PC-9 (cell line): ENCODE data around the gene SPEG. TPM values are rescaled to one million over a fixed set of nuclear protein-coding genes. Genes with fewer than 3 reads are reported as not detected.

Source experiments
- BruUV-seq: library from RNA; stranded (reverse); fragments of 400-500 nt; replicated peaks from 2 replicates; lab custom pipeline; 2021; lab: Mats Ljungman, UMichigan
- CTCF ChIA-PET: fragments of 300-600 bp; sonication (Branson Sonifier 250); formaldehyde crosslinking; loops from one replicate; lab custom pipeline; 2022; ENCODE audit warnings: antibody characterized with exemption; lab: Charles Lee
- POLR2A ChIA-PET: fragments of 300-600 bp; sonication (Branson Sonifier 250); formaldehyde crosslinking; loops from one replicate; lab custom pipeline; 2022; ENCODE audit warnings: antibody characterized with exemption; ENCODE audit not compliant: unreplicated experiment; lab: Charles Lee
- DNase-seq, 2 experiments: peaks; one replicate each; pipeline versions ENCODE4 v3.0.0 to v3.0.0-alpha.2; 2015 to 2022; ENCODE audit warnings: mixed read lengths in 1 of 2
- H2AFZ ChIP-seq: fragments of 200-600 bp; sonication (generic); 2 replicates; pipeline ENCODE4 v1.8.1; 2017; ENCODE audit warnings: antibody characterized with exemption
- H3F3A ChIP-seq: fragments of 200-600 bp; sonication (generic); 2 replicates; pipeline ENCODE4 v1.8.1; 2017; ENCODE audit warnings: antibody characterized with exemption, mild to moderate bottlenecking, low read depth; ENCODE audit not compliant: insufficient read depth
- H3K27ac ChIP-seq: fragments of 200-600 bp; sonication (generic); 2 replicates; pipeline ENCODE4 v1.6.1; 2016; ENCODE audit warnings: mixed run types
- H3K27me3 ChIP-seq: fragments of 200-600 bp; sonication (generic); 2 replicates; pipeline ENCODE4 v1.6.1; 2016; ENCODE audit warnings: low read depth, mixed run types; ENCODE audit not compliant: insufficient read depth
- H3K36me3 ChIP-seq: fragments of 200-600 bp; sonication (generic); 2 replicates; pipeline ENCODE4 v1.6.1; 2016; ENCODE audit warnings: low read depth, mixed run types
- H3K4me1 ChIP-seq: fragments of 200-600 bp; sonication (generic); replicated peaks from 2 replicates; pipeline ENCODE4 v1.6.1; 2016; ENCODE audit warnings: mixed run types; ENCODE audit not compliant: insufficient read depth
- H3K4me2 ChIP-seq: fragments of 200-600 bp; sonication (generic); 2 replicates; pipeline ENCODE4 v1.6.1; 2017; ENCODE audit warnings: mixed run types
- H3K4me3 ChIP-seq: fragments of 200-600 bp; sonication (generic); 2 replicates; pipeline ENCODE4 v1.6.1; 2016; ENCODE audit warnings: mixed run types
- H3K79me2 ChIP-seq: fragments of 200-600 bp; sonication (generic); 2 replicates; pipeline ENCODE4 v1.6.1; 2017; ENCODE audit warnings: low read depth, mixed run types
- H3K9me2 ChIP-seq: fragments of 200-600 bp; sonication (generic); 2 replicates; pipeline ENCODE4 v1.8.1; 2017; ENCODE audit warnings: mild to moderate bottlenecking; ENCODE audit not compliant: insufficient read depth
- H3K9me3 ChIP-seq: fragments of 200-600 bp; sonication (generic); 2 replicates; pipeline ENCODE4 v1.8.1; 2016; ENCODE audit warnings: low read depth; ENCODE audit not compliant: insufficient read depth
- H4K20me1 ChIP-seq: fragments of 200-600 bp; sonication (generic); 2 replicates; pipeline ENCODE4 v1.8.1; 2017; ENCODE audit not compliant: insufficient read depth
- EZH2 ChIP-seq: fragments of 200-600 bp; sonication (generic); IDR thresholded peaks from 2 replicates; pipeline ENCODE4 v1.8.0; 2017; ENCODE audit warnings: antibody characterized with exemption, low read depth
- intact Hi-C: fragments of 100-400 bp; cut with micrococcal nuclease; formaldehyde crosslinking; loops from one replicate; pipeline ENCODE4 v1.10.0; 2022; ENCODE audit not compliant: unreplicated experiment
- total RNA-seq: library from RNA; stranded (reverse); gene quantifications from 2 replicates; pipeline ENCODE4 v1.2.3, GENCODE V29; 2021
- TF ChIP-seq, protein P1 (sequence below): fragments of 200-600 bp; sonication (generic); conservative IDR thresholded peaks from 2 replicates; pipeline ENCODE4 v1.6.1; 2017; ENCODE audit warnings: mixed run types, antibody characterized with exemption, mild to moderate bottlenecking, moderate library complexity

SPEG gene
- total RNA-seq, 1 experiment from 2014 or later: 46.8 TPM

DNA sequence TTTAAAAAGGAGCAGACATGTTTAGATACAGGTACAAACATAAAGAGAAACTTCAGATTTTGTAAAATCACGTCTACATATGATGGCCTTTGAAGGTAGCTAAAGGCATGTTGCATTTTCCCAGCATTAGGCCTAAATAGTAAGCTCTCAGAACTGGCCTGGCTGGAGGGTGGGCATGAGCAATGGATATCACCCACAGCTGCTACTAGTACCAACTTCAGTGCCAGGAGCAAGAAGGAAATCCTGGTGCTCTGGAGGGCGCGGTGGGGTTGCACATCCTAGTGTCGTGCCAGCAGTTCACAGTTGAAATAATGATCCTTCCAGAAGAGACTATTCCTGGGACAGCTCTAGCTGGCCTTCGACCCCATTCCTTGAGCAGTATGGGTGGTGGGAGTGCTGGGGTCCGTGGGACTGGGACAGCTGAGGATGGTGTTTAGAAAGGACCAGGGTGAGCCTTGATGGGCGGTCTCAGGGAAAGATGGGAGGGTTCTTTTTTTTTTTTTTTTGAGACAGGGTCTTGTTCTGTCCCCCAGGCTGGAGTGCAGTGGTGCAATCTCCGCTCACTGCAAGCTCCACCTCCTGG, 11.6 kb upstream of the SPEG start:
- Histone ChIP-seq H3K9me2 (no peaks in the 10 kb centered on the region), H3K4me1 (no peaks in the 10 kb centered on the region), H4K20me1 (no peaks in the 10 kb centered on the region), H3K36me3 (no peaks in the 10 kb centered on the region), H2AFZ (no peak overlapping the region), H3K9me3 (no peaks in the 10 kb centered on the region), H3K27me3 (no peaks in the 10 kb centered on the region), H3K4me2 (no peak overlapping the region), H3F3A (no peaks in the 10 kb centered on the region), H3K79me2 (no peaks in the 10 kb centered on the region), H3K4me3 (no peak overlapping the region), H3K27ac (no peak overlapping the region)
- DNase-seq: no peak
- BruUV-seq: no TSS peak
- intact Hi-C loops: no loop called here
- no peak for TF ChIP-seq EZH2
- TF ChIP-seq, protein P1, sequence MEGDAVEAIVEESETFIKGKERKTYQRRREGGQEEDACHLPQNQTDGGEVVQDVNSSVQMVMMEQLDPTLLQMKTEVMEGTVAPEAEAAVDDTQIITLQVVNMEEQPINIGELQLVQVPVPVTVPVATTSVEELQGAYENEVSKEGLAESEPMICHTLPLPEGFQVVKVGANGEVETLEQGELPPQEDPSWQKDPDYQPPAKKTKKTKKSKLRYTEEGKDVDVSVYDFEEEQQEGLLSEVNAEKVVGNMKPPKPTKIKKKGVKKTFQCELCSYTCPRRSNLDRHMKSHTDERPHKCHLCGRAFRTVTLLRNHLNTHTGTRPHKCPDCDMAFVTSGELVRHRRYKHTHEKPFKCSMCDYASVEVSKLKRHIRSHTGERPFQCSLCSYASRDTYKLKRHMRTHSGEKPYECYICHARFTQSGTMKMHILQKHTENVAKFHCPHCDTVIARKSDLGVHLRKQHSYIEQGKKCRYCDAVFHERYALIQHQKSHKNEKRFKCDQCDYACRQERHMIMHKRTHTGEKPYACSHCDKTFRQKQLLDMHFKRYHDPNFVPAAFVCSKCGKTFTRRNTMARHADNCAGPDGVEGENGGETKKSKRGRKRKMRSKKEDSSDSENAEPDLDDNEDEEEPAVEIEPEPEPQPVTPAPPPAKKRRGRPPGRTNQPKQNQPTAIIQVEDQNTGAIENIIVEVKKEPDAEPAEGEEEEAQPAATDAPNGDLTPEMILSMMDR: no peak
- CTCF ChIA-PET: no interaction called here
- POLR2A ChIA-PET: interaction anchor here (0.5 kb wide), 1 partner anchor 121 kb away, joined by 3 read pairs; the partner anchor contains the start of genes CHPF and TMEM198

DNA sequence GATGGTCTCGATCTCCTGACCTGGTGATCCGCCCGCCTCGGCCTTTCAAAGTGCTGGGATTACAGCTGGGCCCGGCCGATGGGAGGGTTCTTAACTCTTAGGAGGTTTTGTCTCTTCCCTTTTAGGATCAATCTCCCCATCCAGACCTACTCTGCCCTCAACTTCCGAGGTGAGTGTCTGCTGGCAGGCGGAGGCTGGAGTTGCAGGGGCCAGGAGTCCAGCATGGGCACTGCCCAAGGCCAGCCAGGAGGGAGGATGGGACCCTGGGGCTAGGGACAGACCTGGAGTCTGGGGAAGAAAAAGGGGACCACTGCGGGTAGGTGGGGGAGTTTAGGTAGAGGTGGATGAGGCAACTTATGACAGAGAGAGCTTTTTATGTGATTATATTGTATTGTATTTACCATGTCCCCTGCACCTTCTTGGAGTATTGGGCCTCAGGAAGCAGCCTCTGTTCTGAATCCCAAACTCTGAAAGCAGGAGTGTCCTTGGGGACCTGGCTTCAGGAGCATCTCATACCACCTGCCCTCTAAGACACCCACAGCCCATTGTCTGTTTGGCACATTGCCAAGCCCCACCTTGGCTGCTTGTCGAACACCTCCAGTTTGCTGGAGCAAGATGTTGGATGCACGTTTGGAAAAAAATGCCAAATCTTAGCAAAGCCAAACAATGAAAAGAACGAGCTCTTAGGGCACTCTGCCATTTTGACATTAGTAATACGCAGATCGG, 10.8 kb upstream of the SPEG start:
- CTCF ChIA-PET: no interaction called here
- H3K36me3 ChIP-seq: no peaks in the 10 kb centered on the region
- intact Hi-C loops: no loop called here
- H3K9me2 ChIP-seq: no peaks in the 10 kb centered on the region
- no peaks in the 10 kb centered on the region for H4K20me1 ChIP-seq
- no peak for TF ChIP-seq EZH2
- TF ChIP-seq, protein P1: no peak
- H3K79me2 ChIP-seq: no peaks in the 10 kb centered on the region
- H3K4me3 ChIP-seq: no peak overlapping the region
- H3K9me3 ChIP-seq: no peaks in the 10 kb centered on the region
- no peak overlapping the region for H3K4me2 ChIP-seq
- H3K4me1 ChIP-seq: peaks cover 4% of the 10 kb centered on the region; the same call in 1 of the 2 replicates
- no peaks in the 10 kb centered on the region for H3F3A ChIP-seq
- POLR2A ChIA-PET: no interaction called here
- no peak overlapping the region for H2AFZ ChIP-seq
- H3K27me3 ChIP-seq: no peaks in the 10 kb centered on the region
- no TSS peak for BruUV-seq
- H3K27ac ChIP-seq: no peak overlapping the region
- no peak for DNase-seq

DNA sequence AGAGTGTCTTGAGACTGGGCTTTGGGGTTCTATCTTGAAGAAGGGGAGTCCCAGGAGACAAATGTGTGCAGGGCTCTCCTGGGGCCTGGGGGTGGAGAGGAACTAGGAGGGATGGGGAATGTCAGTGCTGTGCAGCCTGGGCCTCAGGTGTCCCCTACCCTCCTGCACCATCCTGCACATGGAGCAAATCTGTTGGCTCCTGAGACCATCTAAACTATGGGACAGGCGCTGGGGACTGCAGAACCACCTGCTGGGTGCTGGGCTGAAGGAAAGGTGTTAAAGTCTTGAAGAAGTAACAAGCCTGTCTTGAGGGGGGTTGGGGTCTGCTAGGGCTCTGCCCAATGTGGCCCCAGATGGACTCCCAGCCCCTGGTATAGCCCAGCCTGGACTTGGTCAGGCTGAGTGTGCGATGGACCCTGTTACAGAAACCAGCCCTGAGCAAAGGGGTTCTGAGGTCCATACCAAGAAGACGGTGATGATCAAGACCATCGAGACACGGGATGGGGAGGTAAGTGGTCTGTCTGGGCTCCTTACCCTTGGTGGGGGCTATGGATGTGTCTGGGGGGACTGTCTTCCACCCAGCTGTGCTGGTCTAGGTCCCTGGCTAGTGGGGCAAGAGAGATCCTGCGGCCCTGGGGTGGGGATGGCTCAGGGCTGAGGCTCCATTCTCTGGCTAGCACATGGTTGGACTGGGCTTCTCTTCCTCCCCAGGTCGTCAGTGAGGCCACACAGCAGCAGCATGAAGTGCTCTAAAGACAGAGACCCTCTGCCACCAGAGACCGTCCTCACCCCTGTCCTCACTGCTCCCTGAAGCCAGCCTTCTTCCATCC, 9.2 kb upstream of the SPEG start:
- Histone ChIP-seq H3K79me2 (no peaks in the 10 kb centered on the region), H3K27me3 (no peaks in the 10 kb centered on the region), H3K4me3 (no peak overlapping the region), H3K4me2 (no peak overlapping the region), H4K20me1 (no peaks in the 10 kb centered on the region), H2AFZ (no peak overlapping the region), H3F3A (no peaks in the 10 kb centered on the region), H3K4me1 (peaks cover 4% of the 10 kb centered on the region; the same call in 1 of the 2 replicates), H3K27ac (no peak overlapping the region), H3K9me2 (no peaks in the 10 kb centered on the region), H3K36me3 (no peaks in the 10 kb centered on the region), H3K9me3 (no peaks in the 10 kb centered on the region)
- BruUV-seq: no TSS peak
- ChIA-PET POLR2A (no interaction called here), CTCF (no interaction called here)
- TF ChIP-seq, protein P1: no peak
- TF ChIP-seq EZH2: no peak
- intact Hi-C loops: no loop called here
- DNase-seq: no peak
